ENCODE measurements around the gene SFXN5.
A peak's percentile ranks its signal among the peaks of the same experiment; 100 is the strongest.

The SFXN5 gene

DNA sequence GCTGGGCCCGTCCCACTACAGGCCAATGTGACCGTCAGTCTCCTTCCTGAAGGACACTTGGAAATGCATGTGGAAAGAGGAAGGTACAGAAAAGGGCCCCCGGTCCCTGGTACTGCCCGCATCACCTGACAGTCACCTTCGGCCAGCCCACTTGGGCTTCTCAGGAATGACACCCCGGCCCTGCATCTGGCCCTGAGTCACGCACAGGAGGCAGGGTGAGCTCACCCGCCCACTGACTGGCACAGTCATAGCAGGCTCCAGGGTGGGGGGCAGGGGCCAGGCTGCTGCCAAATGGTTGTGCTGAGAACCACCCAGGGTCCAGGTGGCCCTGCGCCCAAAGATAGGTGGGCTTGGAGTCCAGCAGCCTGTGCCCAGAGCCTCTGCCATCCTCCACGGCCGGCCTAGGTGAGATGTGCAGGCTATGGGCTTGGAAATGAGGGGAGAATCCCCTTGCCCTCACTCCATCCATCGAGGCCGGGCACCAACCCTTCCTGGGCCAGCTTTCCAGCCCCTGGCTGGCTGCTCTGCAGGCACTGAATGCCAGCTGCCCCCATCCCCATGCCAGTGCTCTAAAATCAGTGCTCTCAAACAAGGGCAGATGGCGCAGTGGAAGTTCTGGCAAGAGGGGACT, 140.1 kb downstream of the SFXN5 start:
- Mint-ChIP-seq H3K4me3 (no peak overlapping the region), H3K27me3 (peaks cover 12% of the 10 kb centered on the region), H3K9me3 (no peaks in the 10 kb centered on the region), H3K36me3 (ENCODE audit: low read depth) (no peaks in the 10 kb centered on the region), H3K4me1 (no peaks in the 10 kb centered on the region), H3K27ac (no peak overlapping the region)
- DNase-seq (no peak), ATAC-seq (peak; percentile 77)

DNA sequence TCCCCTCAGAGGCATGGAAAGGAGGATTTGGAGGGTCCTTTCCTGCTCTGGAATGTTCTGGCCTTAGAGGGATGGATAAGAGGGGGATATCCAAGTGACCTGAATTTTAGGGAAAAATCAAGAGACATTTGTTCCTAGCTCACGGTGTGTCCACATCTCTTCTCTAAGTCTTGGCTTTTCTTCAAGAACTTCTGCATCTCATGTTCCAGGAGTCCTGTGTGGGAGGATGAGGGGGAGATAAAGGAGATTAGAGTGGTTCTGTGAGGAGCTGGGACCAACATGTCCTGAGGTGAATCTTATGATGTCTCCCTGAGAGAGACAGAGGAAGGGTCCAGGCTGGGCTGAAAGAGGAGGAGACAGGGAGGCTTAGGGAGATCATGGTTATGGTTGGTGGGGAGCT, 142.5 kb downstream of the SFXN5 start:
- DNase-seq (no peak), ATAC-seq (no peak)
- Mint-ChIP-seq H3K9me3 (no peaks in the 10 kb centered on the region), H3K27ac (no peak overlapping the region), H3K4me3 (no peak overlapping the region), H3K27me3 (peaks cover 9% of the 10 kb centered on the region), H3K36me3 (ENCODE audit: low read depth) (no peaks in the 10 kb centered on the region), H3K4me1 (peaks cover under 1% of the 10 kb centered on the region)

DNA sequence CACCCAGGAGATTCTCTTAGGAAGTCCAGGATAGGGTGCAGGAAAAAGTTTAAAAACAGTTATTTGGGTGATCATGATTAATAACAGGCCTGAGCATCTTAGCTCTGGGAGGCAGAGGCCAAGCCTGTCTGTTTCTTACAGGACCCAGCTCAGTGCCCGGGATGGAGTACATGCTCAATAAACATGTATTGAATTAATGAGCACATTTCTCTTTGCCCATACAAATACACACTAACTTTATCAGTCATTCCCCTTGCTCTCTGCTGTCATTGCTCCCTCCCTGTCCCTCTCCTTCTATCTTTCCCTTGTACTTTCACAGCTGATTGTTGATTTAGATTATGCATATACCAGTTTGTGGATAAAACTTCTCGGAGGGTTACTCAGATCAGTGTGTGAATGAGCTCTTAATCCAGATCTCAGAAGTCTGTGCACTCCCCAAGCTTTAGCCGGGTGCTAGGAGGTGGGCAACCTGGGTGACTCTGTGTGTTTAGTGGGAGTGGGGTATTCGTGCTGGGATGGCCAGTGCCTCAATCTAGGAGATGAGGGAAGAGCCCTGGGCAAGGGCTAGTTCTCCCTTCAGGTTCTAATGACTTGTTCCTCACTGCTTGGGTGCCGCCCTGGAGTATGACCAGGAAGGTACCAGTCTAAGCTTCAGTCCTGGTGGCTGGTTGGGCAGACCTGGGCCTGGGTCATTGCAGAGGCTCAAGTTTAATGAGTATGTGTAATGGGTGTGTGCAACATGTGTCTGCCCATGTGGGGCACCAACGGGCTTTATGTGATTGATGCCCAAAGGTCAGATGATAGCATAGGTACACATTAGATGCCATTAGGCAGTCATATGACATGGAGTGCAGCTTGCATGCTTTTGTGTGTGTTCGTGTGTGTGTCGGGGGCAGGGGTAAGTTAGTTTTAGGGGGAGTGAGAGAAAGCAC, 143.6 kb downstream of the SFXN5 start:
- no peak for ATAC-seq

DNA sequence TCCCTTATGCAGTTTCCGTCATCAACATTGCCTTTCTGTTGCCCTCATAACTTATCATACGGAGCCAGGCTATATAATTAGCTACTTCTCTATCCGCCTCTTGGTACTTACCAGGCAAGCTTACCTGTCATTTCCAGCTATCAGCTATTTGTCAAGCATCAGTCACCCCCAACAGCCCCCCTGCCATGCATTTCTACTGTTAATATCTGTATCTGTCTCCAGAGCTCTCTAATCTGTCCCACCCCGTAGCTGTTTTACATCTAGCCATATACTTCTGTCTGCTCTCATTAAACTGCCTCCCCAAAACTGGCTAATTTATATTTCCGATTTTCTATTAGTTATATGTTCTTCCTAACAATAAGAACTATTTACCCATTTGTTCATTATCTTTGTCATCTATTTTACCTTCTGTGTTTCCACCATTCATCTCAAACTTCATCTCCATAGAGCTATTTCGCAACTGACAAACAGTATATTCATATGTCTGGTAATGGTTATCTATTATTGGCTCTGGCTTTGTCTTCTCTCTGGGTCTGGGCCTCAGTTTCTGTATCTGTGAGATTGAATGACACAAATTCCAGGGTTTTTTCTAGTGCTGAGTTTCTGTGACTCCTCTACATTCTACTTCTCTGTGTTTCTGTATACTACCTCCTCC, 144.6 kb downstream of the SFXN5 start:
- Mint-ChIP-seq H3K9me3 (no peaks in the 10 kb centered on the region), H3K4me1 (peaks cover 5% of the 10 kb centered on the region), H3K27ac (no peak overlapping the region), H3K27me3 (peaks cover 30% of the 10 kb centered on the region), H3K4me3 (no peak overlapping the region), H3K36me3 (ENCODE audit: low read depth) (no peaks in the 10 kb centered on the region)
- ATAC-seq (no peak), DNase-seq (no peak)

More for the DNA sequence above, 143.6 kb downstream of the SFXN5 start:
- Mint-ChIP-seq H3K27me3 (peaks cover 20% of the 10 kb centered on the region), H3K36me3 (ENCODE audit: low read depth) (no peaks in the 10 kb centered on the region), H3K9me3 (no peaks in the 10 kb centered on the region), H3K4me3 (no peak overlapping the region), H3K4me1 (peaks cover 5% of the 10 kb centered on the region), H3K27ac (no peak overlapping the region)
- no peak for DNase-seq

DNA sequence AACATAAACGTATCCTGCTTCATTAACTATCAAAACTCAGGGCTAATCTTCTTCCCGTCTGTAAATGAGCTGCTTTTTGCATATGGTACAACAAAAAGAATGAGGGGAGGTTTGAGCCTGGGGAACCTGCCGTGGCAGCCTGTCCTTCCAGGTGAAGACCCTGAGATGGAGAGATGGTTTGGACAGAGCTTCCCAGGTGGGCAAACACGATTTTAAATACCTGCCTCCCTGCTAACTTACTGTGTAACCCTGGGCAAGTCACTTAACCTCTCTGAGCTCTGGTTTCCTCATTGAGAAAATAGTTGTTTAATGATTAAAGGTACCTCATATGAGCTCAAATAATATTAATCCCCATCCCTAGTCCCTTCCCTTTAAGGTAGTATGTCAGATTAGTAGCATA, 145.1 kb downstream of the SFXN5 start:
- DNase-seq (no peak), ATAC-seq (no peak)
- Mint-ChIP-seq H3K27ac (no peak overlapping the region), H3K4me1 (peaks cover 5% of the 10 kb centered on the region), H3K36me3 (ENCODE audit: low read depth) (no peaks in the 10 kb centered on the region), H3K4me3 (no peak overlapping the region), H3K9me3 (no peaks in the 10 kb centered on the region), H3K27me3 (peaks cover 35% of the 10 kb centered on the region)

DNA sequence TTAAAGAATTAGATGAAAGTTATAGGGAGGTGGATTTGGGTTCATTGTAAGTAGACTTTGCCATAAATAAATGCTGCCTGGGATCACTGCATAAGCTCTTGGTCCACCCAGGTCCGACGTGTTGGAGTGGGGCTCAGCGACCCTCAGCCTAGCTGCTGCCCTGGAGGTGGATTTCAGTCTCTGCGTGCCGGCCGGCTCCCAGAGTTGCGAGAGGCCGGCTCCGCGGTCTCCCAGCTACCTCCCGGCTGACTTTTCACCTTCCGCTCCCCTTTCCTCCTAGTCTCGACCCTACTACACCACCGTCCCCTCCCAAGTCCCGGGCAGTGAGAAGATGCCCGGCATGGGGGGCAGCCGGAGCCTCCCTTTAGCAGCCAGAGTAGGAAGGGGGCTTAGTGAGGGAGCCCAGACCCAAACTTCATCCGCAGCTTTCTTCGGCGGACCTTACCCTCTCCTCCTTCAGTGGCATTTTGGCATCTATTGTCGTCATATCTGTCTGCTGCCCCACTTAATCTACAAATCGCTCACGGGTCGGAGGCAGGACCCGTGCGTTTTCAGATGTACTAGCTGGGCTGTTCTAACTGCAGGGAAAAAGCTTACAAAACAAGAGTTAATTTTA, 146.1 kb downstream of the SFXN5 start:
- no peaks in the 10 kb centered on the region for H3K9me3 Mint-ChIP-seq
- peaks cover 8% of the 10 kb centered on the region for H3K4me1 Mint-ChIP-seq
- no peak overlapping the region for H3K27ac Mint-ChIP-seq
- H3K27me3 Mint-ChIP-seq = peaks cover 43% of the 10 kb centered on the region
- no peak for DNase-seq
- no peak overlapping the region for H3K4me3 Mint-ChIP-seq
- H3K36me3 Mint-ChIP-seq (ENCODE audit: low read depth) = no peaks in the 10 kb centered on the region
- ATAC-seq = no peak

DNA sequence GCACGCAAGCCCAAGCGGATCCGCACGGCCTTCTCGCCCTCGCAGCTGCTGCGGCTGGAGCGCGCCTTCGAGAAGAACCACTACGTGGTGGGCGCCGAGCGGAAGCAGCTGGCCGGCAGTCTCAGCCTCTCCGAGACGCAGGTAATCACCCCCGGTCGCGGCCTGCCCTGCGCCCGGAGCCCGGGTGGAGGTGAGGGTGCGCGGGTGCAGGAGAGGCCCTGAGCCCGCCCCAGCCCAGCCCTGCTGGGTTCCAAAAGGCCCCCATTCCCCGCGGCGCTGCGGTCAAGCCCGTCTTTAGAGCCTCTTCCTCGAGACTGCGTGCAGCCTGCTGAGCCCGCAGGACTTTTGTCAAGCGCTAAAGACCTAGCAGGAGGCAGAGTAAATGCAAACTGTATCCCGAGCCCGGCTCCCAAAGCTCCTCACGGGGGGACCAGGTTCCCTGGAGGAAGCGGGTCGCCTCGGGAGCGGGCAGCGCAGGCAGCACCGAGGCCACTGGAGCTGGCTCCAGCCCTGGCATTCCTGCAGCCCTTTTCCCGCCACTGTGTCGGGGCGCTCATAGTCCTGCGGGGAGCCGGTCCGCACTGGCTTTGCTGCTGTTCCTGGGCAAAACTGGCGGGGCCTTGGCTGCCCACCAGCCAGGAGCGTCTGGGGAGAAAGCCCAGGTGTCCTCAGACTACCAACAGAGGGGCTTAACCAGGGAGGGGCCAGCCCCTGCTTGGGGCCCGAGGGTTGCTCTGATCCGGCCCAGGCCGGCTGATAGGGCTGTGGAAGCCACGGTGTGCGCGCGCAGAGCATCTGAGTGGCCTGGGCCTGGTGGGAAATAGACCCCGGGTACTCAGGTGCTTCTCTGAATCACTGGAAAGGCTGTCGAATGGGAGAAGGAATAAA, 146.9 kb downstream of the SFXN5 start:
- H3K27me3 Mint-ChIP-seq = peaks cover 49% of the 10 kb centered on the region
- peak; percentile 16 for DNase-seq
- no peaks in the 10 kb centered on the region for H3K36me3 Mint-ChIP-seq (ENCODE audit: low read depth)
- H3K4me1 Mint-ChIP-seq = peaks cover 11% of the 10 kb centered on the region
- ATAC-seq = no peak
- H3K4me3 Mint-ChIP-seq = no peak overlapping the region
- H3K9me3 Mint-ChIP-seq = no peaks in the 10 kb centered on the region
- H3K27ac Mint-ChIP-seq = no peak overlapping the region

DNA sequence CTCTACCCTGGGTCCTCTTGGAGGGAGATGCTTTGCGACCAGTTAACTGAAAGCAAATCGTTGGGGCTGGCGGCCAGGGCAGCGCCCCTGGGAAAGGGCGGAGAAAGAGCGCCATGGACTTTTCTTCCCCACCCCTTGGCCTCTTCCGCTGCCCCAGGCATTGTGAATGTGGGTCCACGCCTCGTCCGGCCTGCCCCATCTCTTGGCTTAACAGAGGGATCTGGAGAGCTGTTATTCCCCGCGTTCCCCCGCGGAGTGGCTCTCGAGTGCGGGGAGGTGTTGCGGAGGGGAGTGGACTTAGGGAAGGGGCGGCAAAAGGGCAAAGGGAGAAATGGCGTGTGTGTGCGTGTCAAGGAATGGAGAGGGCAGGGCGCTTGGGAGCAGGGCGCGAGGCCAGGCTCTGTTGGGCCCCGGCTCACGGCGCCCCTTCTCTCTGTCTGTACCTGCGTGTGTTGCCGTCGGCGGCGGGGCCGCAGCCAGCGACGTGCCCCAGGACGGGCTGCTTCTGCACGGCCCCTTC, 147.6 kb downstream of the SFXN5 start:
- Mint-ChIP-seq H3K9me3 (no peaks in the 10 kb centered on the region), H3K36me3 (ENCODE audit: low read depth) (no peaks in the 10 kb centered on the region), H3K4me1 (peaks cover 13% of the 10 kb centered on the region), H3K27ac (no peak overlapping the region), H3K27me3 (peaks cover 56% of the 10 kb centered on the region), H3K4me3 (no peak overlapping the region)
- ATAC-seq (no peak), DNase-seq (no peak)

DNA sequence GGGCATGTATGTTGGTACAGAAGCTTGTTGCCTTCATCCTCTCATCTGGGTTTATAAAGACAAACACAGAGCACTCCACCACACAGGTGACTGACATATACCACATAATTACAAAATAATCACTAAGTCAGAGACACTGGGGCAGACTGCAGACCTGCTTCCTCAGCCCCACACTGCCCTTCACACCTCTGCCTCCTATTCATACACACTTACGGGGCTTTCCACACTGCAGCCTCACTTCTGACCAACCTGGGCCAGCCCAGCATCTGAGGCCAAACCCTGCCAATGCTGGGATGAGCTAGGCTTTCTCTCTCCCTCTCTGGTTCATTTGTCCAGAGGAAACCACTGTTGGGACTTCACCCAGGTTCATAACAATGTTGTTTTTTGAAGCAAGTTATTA, 149.7 kb downstream of the SFXN5 start:
- no peak for ATAC-seq
- no peaks in the 10 kb centered on the region for H3K9me3 Mint-ChIP-seq
- DNase-seq = no peak
- no peak overlapping the region for H3K4me3 Mint-ChIP-seq
- H3K4me1 Mint-ChIP-seq = peaks cover 21% of the 10 kb centered on the region
- H3K27me3 Mint-ChIP-seq = peaks cover 65% of the 10 kb centered on the region
- H3K36me3 Mint-ChIP-seq (ENCODE audit: low read depth) = no peaks in the 10 kb centered on the region
- H3K27ac Mint-ChIP-seq = no peak overlapping the region

DNA sequence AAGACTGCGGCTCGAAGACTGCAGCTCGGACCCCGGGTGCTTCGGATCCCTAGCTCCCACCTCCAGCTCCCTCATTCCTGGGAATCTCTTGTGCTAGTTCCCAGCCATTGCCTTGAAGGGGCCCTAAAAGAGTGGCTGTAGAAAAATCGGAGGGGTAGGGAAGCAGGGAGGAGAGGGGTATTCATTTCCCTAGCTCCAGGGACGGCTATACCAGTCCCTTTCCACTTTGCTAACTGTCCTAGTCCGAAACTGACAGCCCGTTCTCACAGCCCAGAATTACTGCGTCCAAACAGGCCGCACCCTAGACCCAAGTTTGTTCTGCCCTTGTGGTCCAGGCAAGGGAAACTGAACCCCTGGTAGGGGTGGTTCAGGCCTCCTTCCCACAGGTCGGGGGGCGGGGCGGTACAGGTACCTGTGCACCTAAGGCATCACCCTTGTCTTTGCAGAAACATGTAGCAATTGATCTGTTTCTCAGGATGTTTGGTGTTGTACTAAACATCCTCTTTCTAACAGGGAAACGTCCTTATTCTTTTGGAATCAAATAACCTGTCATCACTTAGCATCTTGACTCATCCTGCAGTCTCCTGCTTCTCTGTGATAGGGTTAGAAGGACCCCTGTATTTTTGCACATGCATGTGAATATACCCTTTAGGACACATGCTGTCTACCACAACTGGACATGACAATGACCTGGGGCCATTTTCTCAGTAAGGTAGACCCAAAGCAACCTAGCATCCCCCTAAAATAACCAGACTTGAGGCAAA, 150.2 kb downstream of the SFXN5 start:
- Mint-ChIP-seq H3K36me3 (ENCODE audit: low read depth) (no peaks in the 10 kb centered on the region), H3K4me3 (no peak overlapping the region), H3K9me3 (no peaks in the 10 kb centered on the region), H3K4me1 (peaks cover 24% of the 10 kb centered on the region), H3K27me3 (peaks cover 70% of the 10 kb centered on the region), H3K27ac (no peak overlapping the region)
- no peak for DNase-seq
- no peak for ATAC-seq

DNA sequence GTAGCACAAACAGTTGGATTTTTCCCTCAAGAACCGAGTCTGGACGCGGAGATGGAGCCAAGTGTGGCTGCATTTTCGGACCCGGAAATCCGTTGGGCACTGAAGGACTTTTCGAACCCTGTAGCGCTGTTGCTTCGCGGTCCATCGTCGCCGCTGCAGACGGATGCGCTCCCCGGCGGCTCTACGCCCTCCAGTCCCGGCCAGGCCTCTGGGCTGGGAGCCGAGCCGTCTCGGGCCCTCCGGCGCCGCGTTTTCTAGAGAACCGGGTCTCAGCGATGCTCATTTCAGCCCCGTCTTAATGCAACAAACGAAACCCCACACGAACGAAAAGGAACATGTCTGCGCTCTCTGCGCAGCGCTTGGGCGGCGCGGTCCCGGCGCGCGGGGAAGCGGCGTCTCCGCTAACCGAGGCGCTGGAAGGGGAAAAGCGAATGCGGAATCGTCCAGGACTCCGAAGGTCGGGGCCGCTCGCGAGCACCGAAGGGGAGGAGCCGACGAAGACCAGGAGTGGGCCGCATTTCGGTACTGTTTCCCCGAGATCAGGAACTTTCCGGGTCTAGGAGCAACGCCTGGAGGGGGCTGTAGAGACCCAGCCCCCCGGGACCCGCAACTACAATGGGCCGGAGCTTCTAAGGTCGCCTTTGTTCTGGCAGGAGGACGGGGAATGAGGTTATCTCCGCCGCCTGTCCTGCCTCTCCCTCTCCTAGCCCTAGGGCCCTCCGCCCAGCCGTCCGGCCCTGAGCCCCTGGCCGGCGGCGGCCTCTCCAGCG, 151.0 kb downstream of the SFXN5 start:
- peaks cover 28% of the 10 kb centered on the region for H3K4me1 Mint-ChIP-seq
- H3K27me3 Mint-ChIP-seq = peaks cover 72% of the 10 kb centered on the region
- H3K27ac Mint-ChIP-seq = no peak overlapping the region
- H3K9me3 Mint-ChIP-seq = no peaks in the 10 kb centered on the region
- no peaks in the 10 kb centered on the region for H3K36me3 Mint-ChIP-seq (ENCODE audit: low read depth)
- H3K4me3 Mint-ChIP-seq = peak overlapping the region; percentile 53
- no peak for ATAC-seq
- no peak for DNase-seq

DNA sequence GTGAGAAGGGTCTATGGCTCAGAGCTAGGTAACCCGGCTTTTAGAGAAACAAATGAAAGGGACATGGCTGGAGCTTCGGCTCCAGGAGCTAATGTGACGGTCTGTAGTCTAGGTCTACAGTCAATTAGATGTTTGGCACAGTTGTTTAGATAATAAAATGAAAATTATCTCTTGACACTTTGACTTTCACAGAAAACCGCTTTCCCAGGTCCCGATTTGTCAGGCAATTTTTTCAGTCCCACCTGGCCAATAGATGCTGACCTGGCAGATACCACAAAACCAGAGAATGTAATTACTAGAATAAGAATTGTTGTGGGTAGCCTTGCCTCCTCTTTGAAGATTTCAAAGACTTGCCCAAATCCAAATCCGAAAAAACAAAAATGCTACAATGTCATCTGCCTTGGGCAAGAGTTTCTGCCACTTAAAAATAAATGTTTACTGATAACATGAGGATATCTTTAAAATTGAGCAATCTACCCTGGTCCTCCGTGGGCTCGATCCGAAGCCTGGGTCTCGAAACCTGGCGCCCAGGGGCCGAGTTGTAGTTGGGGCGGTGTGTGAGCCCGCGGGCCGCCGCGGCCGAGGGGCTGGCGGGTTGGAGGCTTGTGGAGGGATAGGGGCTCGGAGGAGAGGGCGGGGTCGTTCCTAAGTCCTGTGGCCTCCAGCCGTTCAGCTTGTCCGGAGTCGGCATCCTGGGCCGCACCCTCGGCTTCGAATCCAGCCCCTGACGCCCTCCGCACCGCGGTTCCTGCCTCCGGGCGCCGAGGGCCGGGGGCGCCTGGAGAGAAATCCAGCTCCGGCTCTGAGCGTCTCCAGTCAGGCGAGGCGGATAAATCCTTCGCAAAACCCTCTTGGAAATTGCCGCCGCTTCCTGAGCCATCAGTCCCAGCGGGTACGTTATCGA, 151.8 kb downstream of the SFXN5 start:
- H3K9me3 Mint-ChIP-seq = no peaks in the 10 kb centered on the region
- H3K27me3 Mint-ChIP-seq = peaks cover 75% of the 10 kb centered on the region
- no peak overlapping the region for H3K4me3 Mint-ChIP-seq
- H3K27ac Mint-ChIP-seq = no peak overlapping the region
- H3K36me3 Mint-ChIP-seq (ENCODE audit: low read depth) = no peaks in the 10 kb centered on the region
- DNase-seq (no peak), ATAC-seq (no peak)
- H3K4me1 Mint-ChIP-seq = peaks cover 35% of the 10 kb centered on the region

Data from activated naive CD8-positive, alpha-beta T cell treated with anti-CD3 and anti-CD28 coated beads, Interleukin-2, amount 50 U/mL, for 24 hours (primary cell).